ENCODE data around the gene SNX32.
A peak's percentile ranks its signal among the peaks of the same experiment; 100 is the strongest.

The SNX32 gene

GRCh38 chr11:65810046-65810868 is 23.5 kb upstream of the SNX32 start:
- no peak overlapping the region for H3K4me3 ChIP-seq
- no peak for TF ChIP-seq CTCF (IDR thresholded peaks at IDR 0.05)
- no peak for DNase-seq (ENCODE audit: low spot score)
- no peak overlapping the region for H3K27ac ChIP-seq

GRCh38 chr11:65811764-65812475 is 21.8 kb upstream of the SNX32 start:
- TF ChIP-seq CTCF (IDR thresholded peaks at IDR 0.05), result no peak
- DNase-seq (ENCODE audit: low spot score), result no peak
- no peak overlapping the region for H3K27ac ChIP-seq
- H3K4me3 ChIP-seq, result no peak overlapping the region

GRCh38 chr11:65814131-65814985 is 19.4 kb upstream of the SNX32 start:
- Histone ChIP-seq H3K27ac (peak overlapping the region in 1 of 2 donors; percentile 43), H3K4me3 (no peak overlapping the region)
- TF ChIP-seq CTCF (IDR thresholded peaks at IDR 0.05), result no peak
- DNase-seq (ENCODE audit: low spot score), result no peak

GRCh38 chr11:65814986-65815565 is 18.7 kb upstream of the SNX32 start:
- DNase-seq (ENCODE audit: low spot score), result no peak
- no peak for TF ChIP-seq CTCF (IDR thresholded peaks at IDR 0.05)
- no peak overlapping the region for H3K4me3 ChIP-seq
- H3K27ac ChIP-seq, result peak overlapping the region in 1 of 2 donors; percentile 43

- no peak for TF ChIP-seq CTCF (IDR thresholded peaks at IDR 0.05)
- DNase-seq (ENCODE audit: low spot score), result no peak
- no peak overlapping the region for H3K4me3 ChIP-seq
- no peak overlapping the region for H3K27ac ChIP-seq
Observed at GRCh38 chr11:65816696-65817095, 17.1 kb upstream of the SNX32 start.

- H3K4me3 ChIP-seq, result peak overlapping the region; percentile 82
- DNase-seq (ENCODE audit: low spot score), result no peak
- peak overlapping the region in 1 of 2 donors; percentile 58 for H3K27ac ChIP-seq
- TF ChIP-seq CTCF (IDR thresholded peaks at IDR 0.05), result no peak
Observed at GRCh38 chr11:65817312-65817834, 16.4 kb upstream of the SNX32 start.
